Suprapubic skin (tissue), 4 donors: ENCODE results near the gene GLRX2. TPM values are rescaled to one million over a fixed set of nuclear protein-coding genes. Genes with fewer than 3 reads are reported as not detected.

Experiments used
- DNase-seq, 2 donors: peaks; one replicate each; pipeline ENCODE4 v3.0.0-alpha.2; 2019; ENCODE audit warnings: low spot score in 2 of 2
- H3K27ac ChIP-seq: fragments of 200-600 bp; sonication (generic); one replicate; pipeline ENCODE4 v1.5.1; 2019
- H3K27me3 ChIP-seq: fragments of 200-600 bp; sonication (generic); one replicate; pipeline ENCODE4 v1.5.1; 2019
- H3K36me3 ChIP-seq: fragments of 200-600 bp; sonication (generic); one replicate; pipeline ENCODE4 v1.5.1; 2019
- H3K4me1 ChIP-seq: fragments of 200-600 bp; sonication (generic); one replicate; pipeline ENCODE4 v1.5.1; 2019
- H3K4me3 ChIP-seq: fragments of 200-600 bp; sonication (generic); one replicate; pipeline ENCODE4 v1.5.1; 2019; ENCODE audit warnings: mild to moderate bottlenecking
- H3K9me3 ChIP-seq: fragments of 200-600 bp; sonication (generic); one replicate; pipeline ENCODE4 v1.5.1; 2019
- CTCF ChIP-seq, 2 donors: fragments of 200-600 bp in 1 of 2; fragments of 450-650 bp in 1 of 2; sonication (generic) in 1 of 2; IDR thresholded peaks; one replicate each; pipeline ENCODE4 v1.5.1; 2016 to 2019; ENCODE audit warnings: antibody characterized with exemption in 2 of 2, mild to moderate bottlenecking in 1 of 2, moderate library complexity in 1 of 2
- EP300 ChIP-seq: sonication (generic); formaldehyde crosslinking; IDR thresholded peaks from one replicate; pipeline ENCODE4 v1.6.1; 2017; ENCODE audit warnings: antibody characterized with exemption
- POLR2A ChIP-seq, 2 donors: fragments of 450-650 bp; IDR thresholded peaks; one replicate each; pipeline ENCODE4 v1.6.1; 2017; ENCODE audit warnings: antibody characterized with exemption in 2 of 2, mild to moderate bottlenecking in 2 of 2, moderate library complexity in 2 of 2
- POLR2AphosphoS5 ChIP-seq, 3 donors: sonication (generic); formaldehyde crosslinking; IDR thresholded peaks; one replicate each; pipeline ENCODE4 v1.6.1; 2017; ENCODE audit warnings: antibody characterized with exemption in 3 of 3
- WGBS: methylation state at CpG from one replicate; pipeline ENCODE4 v1.1.5; 2018; 5-methylcytosine and 5-hydroxymethylcytosine counted together
- total RNA-seq, 4 donors: library from RNA; depleted of rRNA; stranded (reverse); fragments of >200 nt; gene quantifications; one replicate each; pipeline ENCODE4 v1.1.0, GENCODE V29; 2016

Gene GLRX2
- total RNA-seq, 4 donors from 2014 or later, result 4.7 to 11.1 (median 5.6) TPM

- Histone ChIP-seq H3K27ac (no peak overlapping the region), H3K4me3 (no peak overlapping the region), H3K9me3 (no peaks in the 10 kb centered on the region), H3K36me3 (peaks cover 41% of the 10 kb centered on the region), H3K4me1 (no peaks in the 10 kb centered on the region), H3K27me3 (no peaks in the 10 kb centered on the region)
- TF ChIP-seq POLR2AphosphoS5 (IDR thresholded peaks at IDR 0.05) (no peak), CTCF (IDR thresholded peaks at IDR 0.05) (no peak), POLR2A (IDR thresholded peaks at IDR 0.05) (no peak), EP300 (no peak)
- WGBS, result 90% methylated on average over 3 of the region's 3 CpGs
- DNase-seq, result no peak
These were observed 18.9 kb downstream of the GLRX2 start for GRCh38 chr1:193086342-193086741.

GRCh38 chr1:193085263-193085662, 20.0 kb downstream of the GLRX2 start:
- WGBS, result 88% methylated on average over 1 of the region's 1 CpG
- TF ChIP-seq POLR2A (IDR thresholded peaks at IDR 0.05) (no peak), POLR2AphosphoS5 (IDR thresholded peaks at IDR 0.05) (no peak), EP300 (no peak), CTCF (IDR thresholded peaks at IDR 0.05) (no peak)
- Histone ChIP-seq H3K9me3 (no peaks in the 10 kb centered on the region), H3K27ac (no peak overlapping the region), H3K36me3 (peaks cover 40% of the 10 kb centered on the region), H3K4me1 (no peaks in the 10 kb centered on the region), H3K27me3 (no peaks in the 10 kb centered on the region), H3K4me3 (no peak overlapping the region)
- DNase-seq, result no peak

- no peaks in the 10 kb centered on the region for H3K9me3 ChIP-seq
- H3K36me3 ChIP-seq, result peaks cover 50% of the 10 kb centered on the region
- no peaks in the 10 kb centered on the region for H3K4me1 ChIP-seq
- DNase-seq, result no peak
- H3K27ac ChIP-seq, result no peak overlapping the region
- TF ChIP-seq CTCF (IDR thresholded peaks at IDR 0.05), result no peak
- TF ChIP-seq POLR2A (IDR thresholded peaks at IDR 0.05), result no peak
- no peak for TF ChIP-seq POLR2AphosphoS5 (IDR thresholded peaks at IDR 0.05)
- TF ChIP-seq EP300, result no peak
- 84% methylated on average over 6 of the region's 6 CpGs for WGBS
- H3K4me3 ChIP-seq, result no peak overlapping the region
- no peaks in the 10 kb centered on the region for H3K27me3 ChIP-seq
These were observed 21.7 kb downstream of the GLRX2 start for GRCh38 chr1:193083365-193084088.

- Histone ChIP-seq H3K4me3 (no peak overlapping the region), H3K36me3 (peaks cover 61% of the 10 kb centered on the region), H3K27me3 (no peaks in the 10 kb centered on the region), H3K27ac (no peak overlapping the region), H3K9me3 (no peaks in the 10 kb centered on the region), H3K4me1 (no peaks in the 10 kb centered on the region)
- WGBS, result 90% methylated on average over 3 of the region's 3 CpGs
- TF ChIP-seq CTCF (IDR thresholded peaks at IDR 0.05) (no peak), POLR2AphosphoS5 (IDR thresholded peaks at IDR 0.05) (no peak), EP300 (no peak), POLR2A (IDR thresholded peaks at IDR 0.05) (no peak)
- no peak for DNase-seq
These were observed 26.0 kb downstream of the GLRX2 start for GRCh38 chr1:193079187-193079586.

GRCh38 chr1:193077991-193078390, 27.2 kb downstream of the GLRX2 start:
- Histone ChIP-seq H3K9me3 (no peaks in the 10 kb centered on the region), H3K4me1 (no peaks in the 10 kb centered on the region), H3K27me3 (no peaks in the 10 kb centered on the region), H3K4me3 (no peak overlapping the region), H3K36me3 (peaks cover 54% of the 10 kb centered on the region), H3K27ac (no peak overlapping the region)
- no peak for DNase-seq
- no peak for TF ChIP-seq POLR2AphosphoS5 (IDR thresholded peaks at IDR 0.05)

GRCh38 chr1:193070942-193071341, 34.3 kb downstream of the GLRX2 start:
- Histone ChIP-seq H3K9me3 (no peaks in the 10 kb centered on the region), H3K4me3 (no peak overlapping the region), H3K36me3 (peaks cover 2% of the 10 kb centered on the region), H3K4me1 (peaks cover 2% of the 10 kb centered on the region), H3K27me3 (no peaks in the 10 kb centered on the region), H3K27ac (no peak overlapping the region)
- no peak for DNase-seq
- TF ChIP-seq POLR2AphosphoS5 (IDR thresholded peaks at IDR 0.05) (no peak), EP300 (no peak), CTCF (IDR thresholded peaks at IDR 0.05) (no peak), POLR2A (IDR thresholded peaks at IDR 0.05) (no peak)
- WGBS, result 71% methylated on average over 5 of the region's 5 CpGs
